OCI-LY1 (cell line): ENCODE results near the gene EXOSC1.
"Not testable (repeated sequence)": the region's sequence is repeated elsewhere in the genome, so short reads cannot be mapped to it uniquely, and the experiment has no call there.

Experiments used
- H2AFZ ChIP-seq: fragments of 200-600 bp; sonication (generic), shearing (Covaris generic); 2 replicates; pipeline ENCODE4 v1.6.0; 2014; ENCODE audit warnings: antibody characterized with exemption, mild to moderate bottlenecking, low read length
- H3F3A ChIP-seq: fragments of 200-600 bp; sonication (generic), shearing (Covaris generic); 2 replicates; pipeline ENCODE4 v1.6.0; 2014; ENCODE audit warnings: mild to moderate bottlenecking, antibody characterized with exemption, low read length, moderate library complexity; ENCODE audit not compliant: insufficient read depth
- H3K27ac ChIP-seq: fragments of 200-600 bp; sonication (generic); 2 replicates; pipeline ENCODE4 v1.5.1; 2014; ENCODE audit warnings: low read length, mixed run types, mild to moderate bottlenecking, low read depth; ENCODE audit not compliant: poor library complexity, severe bottlenecking
- H3K27me3 ChIP-seq: fragments of 200-600 bp; sonication (generic); 2 replicates; pipeline ENCODE4 v1.6.0; 2014; ENCODE audit warnings: antibody characterized with exemption, mild to moderate bottlenecking, low read length, moderate library complexity; ENCODE audit not compliant: insufficient read depth
- H3K36me3 ChIP-seq: fragments of 200-600 bp; sonication (generic); 2 replicates; pipeline ENCODE4 v1.6.1; 2014; ENCODE audit warnings: mild to moderate bottlenecking, antibody characterized with exemption, low read length, moderate library complexity, mixed read lengths; ENCODE audit not compliant: insufficient read depth
- H3K4me1 ChIP-seq: fragments of 200-600 bp; sonication (generic); 2 replicates; pipeline ENCODE4 v1.5.1; 2014; ENCODE audit warnings: mild to moderate bottlenecking, low read length, moderate library complexity; ENCODE audit not compliant: insufficient read depth, severe bottlenecking
- H3K4me2 ChIP-seq: fragments of 200-600 bp; sonication (generic), shearing (Covaris generic); 2 replicates; pipeline ENCODE4 v1.6.1; 2014; ENCODE audit warnings: low read length
- H3K4me3 ChIP-seq: fragments of 200-600 bp; sonication (generic); 2 replicates; pipeline ENCODE4 v1.5.1; 2014; ENCODE audit warnings: low read length, low read depth, mild to moderate bottlenecking, mixed read lengths; ENCODE audit not compliant: poor library complexity, severe bottlenecking
- H3K79me2 ChIP-seq: fragments of 200-600 bp; shearing (Covaris generic); 2 replicates; pipeline ENCODE4 v1.6.1; 2016; ENCODE audit warnings: mixed run types, low read length, mixed read lengths; ENCODE audit not compliant: insufficient read depth
- H3K9ac ChIP-seq: fragments of 200-600 bp; sonication (generic), shearing (Covaris generic); 2 replicates; pipeline ENCODE4 v1.6.1; 2014; ENCODE audit warnings: mild to moderate bottlenecking, low read length, mixed read lengths
- H3K9me2 ChIP-seq: fragments of 200-600 bp; sonication (generic), shearing (Covaris generic); 2 replicates; pipeline ENCODE4 v1.6.1; 2014; ENCODE audit warnings: low read depth, mild to moderate bottlenecking, low read length, mixed read lengths
- H3K9me3 ChIP-seq: fragments of 200-600 bp; shearing (Covaris generic); 2 replicates; pipeline ENCODE4 v1.6.1; 2014; ENCODE audit warnings: low read length, mixed read lengths
- H4K20me1 ChIP-seq: fragments of 200-600 bp; sonication (generic), shearing (Covaris generic); 2 replicates; pipeline ENCODE4 v1.6.0; 2016; ENCODE audit warnings: mild to moderate bottlenecking, low read length; ENCODE audit not compliant: insufficient read depth
- CTCF ChIP-seq: fragments of 200-600 bp; sonication (generic), shearing (Covaris generic); IDR thresholded peaks from 2 replicates; pipeline ENCODE4 v1.5.1; 2017; ENCODE audit warnings: mild to moderate bottlenecking, antibody characterized with exemption, low read length, moderate library complexity, mixed read lengths
- EZH2 ChIP-seq: fragments of 200-600 bp; sonication (generic), shearing (Covaris generic); IDR thresholded peaks from 2 replicates; pipeline ENCODE4 v1.8.0; 2017; ENCODE audit warnings: borderline replicate concordance, mixed run types, mild to moderate bottlenecking, antibody characterized with exemption, low read length, moderate library complexity, mixed read lengths

EXOSC1 gene

GRCh38 chr10:97479939-97480338 lies 34.1 kb upstream of the EXOSC1 start:
- Histone ChIP-seq H2AFZ (no peak overlapping the region), H3K9me3 (no peaks in the 10 kb centered on the region), H3K27ac (no peak overlapping the region), H3K9ac (no peak overlapping the region), H3K4me2 (no peak overlapping the region), H3K4me3 (no peak overlapping the region), H3K36me3 (peaks cover 53% of the 10 kb centered on the region), H3K27me3 (no peaks in the 10 kb centered on the region), H3K4me1 (no peaks in the 10 kb centered on the region), H3K79me2 (no peaks in the 10 kb centered on the region), H3K9me2 (no peaks in the 10 kb centered on the region), H4K20me1 (no peaks in the 10 kb centered on the region), H3F3A (no peaks in the 10 kb centered on the region)
- TF ChIP-seq EZH2: no peak

GRCh38 chr10:97479410-97479809 lies 33.6 kb upstream of the EXOSC1 start:
- H4K20me1 ChIP-seq, H3K9me2 ChIP-seq, H3K9ac ChIP-seq, H3K9me3 ChIP-seq, H3K4me2 ChIP-seq, H3K79me2 ChIP-seq, H3K4me3 ChIP-seq, H3K4me1 ChIP-seq, H3K27me3 ChIP-seq, H3F3A ChIP-seq, H3K27ac ChIP-seq, H2AFZ ChIP-seq: not testable (repeated sequence)
- peaks cover 58% of the 10 kb centered on the region for H3K36me3 ChIP-seq

GRCh38 chr10:97475936-97476594 lies 30.3 kb upstream of the EXOSC1 start:
- TF ChIP-seq EZH2: no peak
- no peak for TF ChIP-seq CTCF
- Histone ChIP-seq H3K4me3 (no peak overlapping the region), H3K36me3 (peaks cover 72% of the 10 kb centered on the region), H3K9me2 (no peaks in the 10 kb centered on the region), H2AFZ (no peak overlapping the region), H3K4me2 (no peak overlapping the region), H3K79me2 (no peaks in the 10 kb centered on the region), H4K20me1 (no peaks in the 10 kb centered on the region), H3K9ac (no peak overlapping the region), H3K27ac (no peak overlapping the region), H3F3A (no peaks in the 10 kb centered on the region), H3K27me3 (no peaks in the 10 kb centered on the region), H3K9me3 (no peaks in the 10 kb centered on the region), H3K4me1 (no peaks in the 10 kb centered on the region)

- H3K4me2 ChIP-seq: no peak overlapping the region
- no peak overlapping the region for H3K9ac ChIP-seq
- no peaks in the 10 kb centered on the region for H3K4me1 ChIP-seq
- no peak overlapping the region for H3K27ac ChIP-seq
- H3K4me3 ChIP-seq: no peak overlapping the region
- no peaks in the 10 kb centered on the region for H3K79me2 ChIP-seq
- no peaks in the 10 kb centered on the region for H4K20me1 ChIP-seq
- peaks cover 70% of the 10 kb centered on the region for H3K36me3 ChIP-seq
- no peak for TF ChIP-seq CTCF
- TF ChIP-seq EZH2: no peak
- no peaks in the 10 kb centered on the region for H3F3A ChIP-seq
- H3K9me3 ChIP-seq: no peaks in the 10 kb centered on the region
- no peaks in the 10 kb centered on the region for H3K27me3 ChIP-seq
- H2AFZ ChIP-seq: no peak overlapping the region
- H3K9me2 ChIP-seq: no peaks in the 10 kb centered on the region
Measured at GRCh38 chr10:97474918-97475317, 29.1 kb upstream of the EXOSC1 start.

GRCh38 chr10:97468781-97469180 lies 23.0 kb upstream of the EXOSC1 start:
- H3K79me2 ChIP-seq, H3K9me2 ChIP-seq, H3K9ac ChIP-seq, H3K27me3 ChIP-seq, H3K27ac ChIP-seq, H2AFZ ChIP-seq, H3K9me3 ChIP-seq, H3K4me3 ChIP-seq, H3F3A ChIP-seq, H4K20me1 ChIP-seq, H3K4me1 ChIP-seq, H3K4me2 ChIP-seq: not testable (repeated sequence)
- H3K36me3 ChIP-seq: peaks cover 56% of the 10 kb centered on the region
